ENCODE data around the gene SEMA4D.

SEMA4D gene

GRCh38 chr9:89465726-89466308 lies 32.1 kb downstream of the SEMA4D start:
- H3K9ac ChIP-seq (ENCODE audit: low read depth, low read length, poor library complexity, severe bottlenecking): no peak overlapping the region
- H3K9me3 ChIP-seq (ENCODE audit: insufficient read depth, low read depth, low read length): no peaks in the 10 kb centered on the region
- no peak overlapping the region for H3K4me3 ChIP-seq (ENCODE audit: low read length, poor library complexity, severe bottlenecking)
- no peak overlapping the region for H2AFZ ChIP-seq (ENCODE audit: low read length)
- H3K4me1 ChIP-seq (ENCODE audit: insufficient read depth, low read length, poor library complexity, severe bottlenecking): peaks cover 95% of the 10 kb centered on the region
- H3K9me2 ChIP-seq (replicated peaks; ENCODE audit: low read depth, low read length): no peaks in the 10 kb centered on the region
- no peaks in the 10 kb centered on the region for H3K27me3 ChIP-seq (ENCODE audit: insufficient read depth, low read length, poor library complexity, severe bottlenecking)
- TF ChIP-seq EZH2phosphoT487 (IDR thresholded peaks at IDR 0.05; ENCODE audit: borderline replicate concordance) (no peak), CTCF (conservative IDR thresholded peaks at IDR 0.05; ENCODE audit: low read length) (no peak)
- H3K79me2 ChIP-seq (ENCODE audit: insufficient read depth, low read length): peaks cover 100% of the 10 kb centered on the region
- no peaks in the 10 kb centered on the region for H3F3A ChIP-seq (ENCODE audit: low read depth)
- no peak overlapping the region for H3K4me2 ChIP-seq (ENCODE audit: low read depth, low read length, poor library complexity, severe bottlenecking)
- peaks cover 40% of the 10 kb centered on the region; the same call in 1 of the 2 replicates for H3K36me3 ChIP-seq (ENCODE audit: insufficient read depth, low read length)
- H4K20me1 ChIP-seq (ENCODE audit: insufficient read depth, low read length, poor library complexity, severe bottlenecking): peaks cover 97% of the 10 kb centered on the region

GRCh38 chr9:89465001-89465451 lies 32.9 kb downstream of the SEMA4D start:
- Histone ChIP-seq H3K4me2 (ENCODE audit: low read depth, low read length, poor library complexity, severe bottlenecking) (peak overlapping the region; percentile 96), H3K4me3 (ENCODE audit: low read length, poor library complexity, severe bottlenecking) (peak overlapping the region; percentile 73), H3K79me2 (ENCODE audit: insufficient read depth, low read length) (peaks cover 100% of the 10 kb centered on the region), H3K9me2 (replicated peaks; ENCODE audit: low read depth, low read length) (no peaks in the 10 kb centered on the region), H3K36me3 (ENCODE audit: insufficient read depth, low read length) (peaks cover 39% of the 10 kb centered on the region; the same call in 1 of the 2 replicates), H3K4me1 (ENCODE audit: insufficient read depth, low read length, poor library complexity, severe bottlenecking) (peaks cover 92% of the 10 kb centered on the region), H3K27me3 (ENCODE audit: insufficient read depth, low read length, poor library complexity, severe bottlenecking) (no peaks in the 10 kb centered on the region), H3F3A (ENCODE audit: low read depth) (no peaks in the 10 kb centered on the region), H2AFZ (ENCODE audit: low read length) (no peak overlapping the region), H3K9ac (ENCODE audit: low read depth, low read length, poor library complexity, severe bottlenecking) (peak overlapping the region; percentile 74), H3K9me3 (ENCODE audit: insufficient read depth, low read depth, low read length) (no peaks in the 10 kb centered on the region), H4K20me1 (ENCODE audit: insufficient read depth, low read length, poor library complexity, severe bottlenecking) (peaks cover 96% of the 10 kb centered on the region)
- TF ChIP-seq CTCF (conservative IDR thresholded peaks at IDR 0.05; ENCODE audit: low read length): no peak
- TF ChIP-seq EZH2phosphoT487 (IDR thresholded peaks at IDR 0.05; ENCODE audit: borderline replicate concordance): no peak

- peaks cover 39% of the 10 kb centered on the region; the same call in 1 of the 2 replicates for H3K36me3 ChIP-seq (ENCODE audit: insufficient read depth, low read length)
- TF ChIP-seq EZH2phosphoT487 (IDR thresholded peaks at IDR 0.05; ENCODE audit: borderline replicate concordance) (no peak), CTCF (conservative IDR thresholded peaks at IDR 0.05; ENCODE audit: low read length) (no peak)
- H3K4me2 ChIP-seq (ENCODE audit: low read depth, low read length, poor library complexity, severe bottlenecking): peak overlapping the region; percentile 96
- H4K20me1 ChIP-seq (ENCODE audit: insufficient read depth, low read length, poor library complexity, severe bottlenecking): peaks cover 96% of the 10 kb centered on the region
- H3K27me3 ChIP-seq (ENCODE audit: insufficient read depth, low read length, poor library complexity, severe bottlenecking): no peaks in the 10 kb centered on the region
- H3K9me2 ChIP-seq (replicated peaks; ENCODE audit: low read depth, low read length): no peaks in the 10 kb centered on the region
- no peak overlapping the region for H2AFZ ChIP-seq (ENCODE audit: low read length)
- no peaks in the 10 kb centered on the region for H3F3A ChIP-seq (ENCODE audit: low read depth)
- peak overlapping the region; percentile 73 for H3K4me3 ChIP-seq (ENCODE audit: low read length, poor library complexity, severe bottlenecking)
- peaks cover 100% of the 10 kb centered on the region for H3K79me2 ChIP-seq (ENCODE audit: insufficient read depth, low read length)
- H3K9me3 ChIP-seq (ENCODE audit: insufficient read depth, low read depth, low read length): no peaks in the 10 kb centered on the region
- H3K4me1 ChIP-seq (ENCODE audit: insufficient read depth, low read length, poor library complexity, severe bottlenecking): peaks cover 92% of the 10 kb centered on the region
- peak overlapping the region; percentile 74 for H3K9ac ChIP-seq (ENCODE audit: low read depth, low read length, poor library complexity, severe bottlenecking)
Observed at GRCh38 chr9:89464300-89464901, 33.5 kb downstream of the SEMA4D start.
